ENCODE results near the gene NDUFV3.

NDUFV3 gene

GRCh38 chr21:42862774-42863503 lies 30.2 kb upstream of the NDUFV3 start:
- no peak; the same call in 1 of the 2 replicates for TF ChIP-seq CTCF (IDR thresholded peaks at IDR 0.05; ENCODE audit: borderline replicate concordance, insufficient read depth, low read depth, low read length)
- H3K4me3 ChIP-seq (ENCODE audit: low read depth, low read length): no peak overlapping the region

- H3K4me3 ChIP-seq (ENCODE audit: low read depth, low read length): no peak overlapping the region
- no peak for TF ChIP-seq CTCF (IDR thresholded peaks at IDR 0.05; ENCODE audit: borderline replicate concordance, insufficient read depth, low read depth, low read length)
Measured at GRCh38 chr21:42863504-42863870, 29.6 kb upstream of the NDUFV3 start.

- H3K4me3 ChIP-seq (ENCODE audit: low read depth, low read length): no peak overlapping the region
- no peak for TF ChIP-seq CTCF (IDR thresholded peaks at IDR 0.05; ENCODE audit: borderline replicate concordance, insufficient read depth, low read depth, low read length)
Measured at GRCh38 chr21:42864286-42864685, 28.8 kb upstream of the NDUFV3 start.

GRCh38 chr21:42864815-42865775 lies 28.0 kb upstream of the NDUFV3 start:
- TF ChIP-seq CTCF (IDR thresholded peaks at IDR 0.05; ENCODE audit: borderline replicate concordance, insufficient read depth, low read depth, low read length): no peak
- H3K4me3 ChIP-seq (ENCODE audit: low read depth, low read length): no peak overlapping the region

GRCh38 chr21:42865776-42866160 lies 27.3 kb upstream of the NDUFV3 start:
- H3K4me3 ChIP-seq (ENCODE audit: low read depth, low read length): no peak overlapping the region
- no peak for TF ChIP-seq CTCF (IDR thresholded peaks at IDR 0.05; ENCODE audit: borderline replicate concordance, insufficient read depth, low read depth, low read length)

- H3K4me3 ChIP-seq (ENCODE audit: low read depth, low read length): no peak overlapping the region
- no peak for TF ChIP-seq CTCF (IDR thresholded peaks at IDR 0.05; ENCODE audit: borderline replicate concordance, insufficient read depth, low read depth, low read length)
Measured at GRCh38 chr21:42868196-42868595, 24.9 kb upstream of the NDUFV3 start.

Measured in GM12875 (cell line).